Measurements from ENCODE around the gene RAB8A. TPM values are rescaled to one million over a fixed set of nuclear protein-coding genes. Genes with fewer than 3 reads are reported as not detected.
"Not testable (repeated sequence)": the region's sequence is repeated elsewhere in the genome, so short reads cannot be mapped to it uniquely, and the experiment has no call there.

The RAB8A gene
- total RNA-seq, 1 experiment from 2014 or later, result 59.3 TPM

DNA sequence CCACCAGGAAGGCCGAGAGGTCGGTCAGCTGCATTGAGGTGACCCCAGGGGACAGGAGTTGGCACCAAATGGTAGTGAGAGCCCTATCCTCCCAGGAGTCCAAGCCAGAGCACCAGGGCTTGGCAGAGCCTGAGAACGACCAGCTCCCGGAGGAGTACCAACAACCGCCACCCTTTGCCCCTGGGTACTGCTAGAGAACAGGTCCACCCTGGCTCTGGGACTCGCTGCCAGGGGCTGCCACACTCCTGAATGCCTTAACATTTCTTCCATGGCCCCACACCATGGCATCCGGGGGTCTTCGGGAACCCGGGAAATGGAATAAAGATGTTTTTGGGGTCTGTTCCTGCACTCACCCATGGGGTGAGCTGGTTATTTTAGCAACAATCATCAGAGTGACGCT, 45.9 kb downstream of the RAB8A start:
- no peaks in the 10 kb centered on the region for H3K27me3 ChIP-seq (ENCODE audit: control insufficient read depth, insufficient read depth, low read length)
- no peaks in the 10 kb centered on the region for H3K36me3 ChIP-seq (replicated peaks; ENCODE audit: control insufficient read depth, insufficient read depth, low read length)
- DNase-seq, result no peak
- H3K4me3 ChIP-seq (ENCODE audit: insufficient read depth, low read depth, low read length), result no peak overlapping the region

DNA sequence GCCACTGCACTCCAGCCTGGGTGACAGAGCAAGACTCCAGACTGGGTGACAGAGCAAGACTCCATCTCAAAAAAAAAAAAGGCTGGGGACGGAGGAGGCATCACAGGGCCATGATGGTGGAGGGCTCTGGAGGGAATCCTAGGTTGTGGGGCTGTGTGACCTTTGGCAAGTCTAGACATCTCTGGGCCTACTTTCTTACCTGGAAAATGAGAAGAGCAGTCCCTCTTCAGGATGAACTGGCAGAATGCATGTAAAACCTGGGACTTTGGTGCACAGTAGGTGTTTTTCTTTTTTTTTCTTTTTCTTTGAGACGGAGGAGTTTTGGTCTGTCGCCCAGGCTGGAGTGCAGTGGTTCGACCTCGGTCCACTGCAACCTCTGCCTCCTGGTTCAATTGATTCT, 48.0 kb downstream of the RAB8A start:
- DNase-seq, result no peak
- Histone ChIP-seq H3K4me3 (ENCODE audit: insufficient read depth, low read depth, low read length) (no peak overlapping the region), H3K27me3 (ENCODE audit: control insufficient read depth, insufficient read depth, low read length) (no peaks in the 10 kb centered on the region), H3K36me3 (replicated peaks; ENCODE audit: control insufficient read depth, insufficient read depth, low read length) (no peaks in the 10 kb centered on the region)

DNA sequence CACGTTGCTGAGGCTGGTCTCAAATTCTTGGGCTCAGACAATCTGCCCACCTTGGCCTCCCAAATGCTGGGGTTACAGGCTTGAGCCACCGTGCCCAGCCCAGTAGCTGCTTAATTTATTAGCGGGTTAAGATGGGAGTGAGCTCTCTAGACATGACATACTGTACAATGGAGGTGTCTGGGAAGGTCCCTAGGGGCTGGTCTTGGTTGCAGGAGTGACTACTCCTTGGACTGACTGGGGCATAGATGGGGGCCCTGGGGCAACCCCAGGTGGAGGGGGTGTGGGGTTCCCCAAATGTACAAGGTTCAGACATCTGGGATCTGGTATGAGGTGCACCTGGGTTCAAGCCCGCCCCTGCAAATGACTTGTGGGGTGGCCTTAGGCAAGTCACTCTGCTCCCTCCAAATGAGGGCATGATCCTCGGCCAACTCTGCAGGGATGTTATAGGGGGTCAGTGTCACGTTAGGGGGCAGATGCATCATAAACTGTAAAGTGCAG, 48.8 kb downstream of the RAB8A start:
- Histone ChIP-seq H3K27me3 (ENCODE audit: control insufficient read depth, insufficient read depth, low read length) (no peaks in the 10 kb centered on the region), H3K36me3 (replicated peaks; ENCODE audit: control insufficient read depth, insufficient read depth, low read length) (no peaks in the 10 kb centered on the region), H3K4me3 (ENCODE audit: insufficient read depth, low read depth, low read length) (no peak overlapping the region)
- DNase-seq, result no peak

DNA sequence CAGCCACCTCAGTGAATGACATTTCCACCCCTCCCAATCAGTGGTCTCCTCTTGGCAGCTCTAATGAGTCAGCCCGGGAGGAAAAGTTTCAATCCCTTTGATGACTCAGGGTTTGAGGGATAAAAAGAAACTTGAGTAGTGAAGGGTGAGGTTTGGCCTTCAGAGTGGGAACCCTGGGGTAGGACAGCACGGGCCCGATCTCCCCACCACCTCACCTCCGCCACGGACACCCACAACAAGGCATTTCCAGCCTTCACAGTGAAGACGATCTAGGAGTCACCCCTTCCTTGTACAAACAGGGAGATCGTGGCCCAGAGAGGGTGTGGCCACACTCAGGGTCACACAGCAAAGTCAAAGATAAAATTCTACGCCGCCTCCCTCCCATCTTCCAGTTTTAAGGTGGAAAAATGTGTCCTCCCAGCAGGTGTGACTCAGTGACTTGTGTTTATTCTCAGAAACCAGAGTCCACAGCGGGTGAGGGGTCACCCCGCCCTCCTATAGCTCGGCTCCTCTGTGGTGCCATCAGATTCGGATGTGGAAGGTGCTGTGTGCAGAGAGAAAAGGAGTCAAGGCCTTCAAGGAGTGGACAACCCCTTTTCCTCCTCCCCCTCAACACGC, 49.4 kb downstream of the RAB8A start:
- DNase-seq, result no peak
- no peaks in the 10 kb centered on the region for H3K36me3 ChIP-seq (replicated peaks; ENCODE audit: control insufficient read depth, insufficient read depth, low read length)
- H3K27me3 ChIP-seq (ENCODE audit: control insufficient read depth, insufficient read depth, low read length), result no peaks in the 10 kb centered on the region
- no peak overlapping the region for H3K4me3 ChIP-seq (ENCODE audit: insufficient read depth, low read depth, low read length)

DNA sequence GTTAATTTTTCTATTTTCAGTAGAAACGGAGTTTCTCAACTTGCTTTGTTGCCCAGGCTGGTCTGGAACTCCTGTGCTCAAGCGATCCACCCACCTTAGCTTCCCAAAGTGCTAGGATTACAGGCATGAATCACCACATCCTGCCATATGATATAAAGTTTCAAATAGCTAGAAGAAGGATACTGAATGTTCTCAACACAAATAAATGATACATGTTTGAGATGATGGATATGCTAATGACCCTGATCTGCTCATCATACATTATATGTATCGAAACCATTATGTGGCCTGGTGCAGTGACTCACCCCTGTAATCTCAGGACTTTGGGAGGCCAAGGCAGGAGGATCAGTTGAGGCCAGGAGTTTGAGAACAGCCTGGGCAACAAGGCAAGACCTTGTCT, 50.2 kb downstream of the RAB8A start:
- no peaks in the 10 kb centered on the region for H3K27me3 ChIP-seq (ENCODE audit: control insufficient read depth, insufficient read depth, low read length)
- H3K4me3 ChIP-seq (ENCODE audit: insufficient read depth, low read depth, low read length), result no peak overlapping the region
- no peak for DNase-seq
- no peaks in the 10 kb centered on the region for H3K36me3 ChIP-seq (replicated peaks; ENCODE audit: control insufficient read depth, insufficient read depth, low read length)

DNA sequence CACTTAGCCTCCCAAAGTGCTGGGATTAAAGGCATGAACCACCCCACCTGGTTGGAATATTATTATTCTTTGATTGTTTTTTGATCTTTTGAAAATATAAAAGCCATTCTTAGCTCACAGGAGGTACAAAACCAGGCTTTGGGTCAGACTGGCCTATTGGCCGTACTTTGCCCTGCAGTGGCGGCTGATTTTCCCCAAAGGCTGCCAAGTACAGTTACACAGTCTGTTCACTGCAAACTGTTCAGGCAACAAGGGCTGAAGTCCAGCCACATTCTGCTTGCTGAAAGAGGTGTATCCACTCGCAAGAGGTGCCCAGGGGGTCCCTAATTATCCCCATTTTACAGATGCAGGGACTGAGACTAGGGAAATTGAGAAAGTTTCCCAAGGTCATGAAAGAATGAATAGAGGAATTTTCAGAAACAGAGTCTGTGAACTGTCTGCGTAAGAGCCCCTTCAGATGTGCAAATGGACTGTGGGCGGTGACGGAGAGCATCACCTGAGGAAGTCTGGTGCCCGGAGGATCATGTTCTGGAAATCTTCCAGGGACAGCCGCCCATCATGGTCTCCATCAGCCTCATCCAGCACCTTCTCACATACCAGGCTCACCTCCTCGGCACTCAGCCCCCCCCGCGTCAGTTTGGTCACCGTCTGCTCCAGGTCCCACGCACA, 52.7 kb downstream of the RAB8A start:
- no peaks in the 10 kb centered on the region for H3K27me3 ChIP-seq (ENCODE audit: control insufficient read depth, insufficient read depth, low read length)
- H3K4me3 ChIP-seq (ENCODE audit: insufficient read depth, low read depth, low read length), result no peak overlapping the region
- no peak for DNase-seq
- H3K36me3 ChIP-seq (replicated peaks; ENCODE audit: control insufficient read depth, insufficient read depth, low read length), result no peaks in the 10 kb centered on the region

DNA sequence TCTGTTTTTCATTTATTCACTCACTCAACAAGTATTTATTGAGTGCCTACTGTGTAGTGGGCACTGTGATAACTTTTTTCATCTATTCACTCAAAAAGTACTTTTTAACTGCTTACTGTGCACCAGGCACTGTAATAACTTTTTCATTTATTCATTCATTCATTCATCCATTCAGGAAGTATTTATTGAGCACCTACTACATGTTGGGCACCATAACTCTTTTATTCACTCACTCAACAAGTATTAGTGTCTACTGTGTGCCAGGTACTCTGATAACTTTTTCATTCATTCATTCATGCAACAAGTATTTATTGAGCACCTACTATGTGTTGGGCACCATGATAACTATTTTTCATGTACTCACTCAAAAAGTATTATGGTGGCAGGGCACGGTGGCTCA, 54.7 kb downstream of the RAB8A start:
- Histone ChIP-seq H3K36me3 (replicated peaks; ENCODE audit: control insufficient read depth, insufficient read depth, low read length) (no peaks in the 10 kb centered on the region), H3K27me3 (ENCODE audit: control insufficient read depth, insufficient read depth, low read length) (no peaks in the 10 kb centered on the region), H3K4me3 (ENCODE audit: insufficient read depth, low read depth, low read length) (no peak overlapping the region)
- DNase-seq, result no peak

DNA sequence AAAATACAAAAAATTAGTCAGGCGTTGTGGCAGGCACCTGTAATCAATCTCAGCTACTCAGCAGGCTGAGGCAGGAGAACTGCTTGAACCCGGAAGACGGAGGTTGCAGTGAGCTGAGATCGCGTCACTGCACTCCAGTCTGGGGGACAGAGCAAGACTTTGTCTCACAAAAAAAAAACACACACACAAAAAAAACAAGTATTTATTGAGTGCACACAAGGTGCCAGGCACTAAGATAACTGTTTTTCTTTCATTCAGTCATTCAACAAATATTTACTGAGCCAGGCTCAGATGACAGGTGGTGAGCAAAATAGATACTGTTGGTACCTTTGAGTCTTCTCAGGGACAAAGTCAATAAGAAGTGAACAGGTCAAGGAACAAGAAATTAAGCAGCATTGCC, 55.4 kb downstream of the RAB8A start:
- Histone ChIP-seq H3K4me3 (ENCODE audit: insufficient read depth, low read depth, low read length) (no peak overlapping the region), H3K27me3 (ENCODE audit: control insufficient read depth, insufficient read depth, low read length) (no peaks in the 10 kb centered on the region), H3K36me3 (replicated peaks; ENCODE audit: control insufficient read depth, insufficient read depth, low read length) (no peaks in the 10 kb centered on the region)
- no peak for DNase-seq

DNA sequence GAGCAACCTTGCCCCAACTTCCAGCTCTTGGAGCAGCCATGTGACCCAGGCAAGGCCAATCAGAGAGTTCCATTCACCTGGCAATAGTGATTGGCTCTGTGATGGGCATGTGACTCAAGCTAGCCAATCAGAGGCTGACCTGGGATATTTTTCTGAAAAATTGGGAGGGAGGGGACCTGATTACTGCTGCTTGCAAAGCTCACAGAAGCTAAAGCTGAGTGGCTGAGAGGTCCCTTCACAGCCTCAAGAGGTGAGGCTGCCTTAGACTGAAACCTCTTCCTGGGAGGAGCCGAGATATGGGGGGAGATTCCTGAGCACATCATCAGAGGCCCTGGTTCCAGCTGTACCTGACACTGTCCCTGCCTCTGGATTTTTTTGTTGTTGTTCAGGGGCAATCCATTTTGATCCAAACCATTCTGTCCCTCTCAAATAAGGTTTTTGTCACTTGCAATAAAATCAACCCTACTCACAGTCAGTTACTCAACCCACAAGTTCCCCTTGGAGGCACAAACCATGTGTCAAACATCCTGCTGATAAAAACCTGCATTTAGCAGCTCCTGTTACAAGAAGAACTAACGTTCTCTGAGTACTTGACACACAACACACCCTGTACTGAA, 56.9 kb downstream of the RAB8A start:
- no peak for DNase-seq
- H3K4me3 ChIP-seq (ENCODE audit: insufficient read depth, low read depth, low read length), result no peak overlapping the region

DNA sequence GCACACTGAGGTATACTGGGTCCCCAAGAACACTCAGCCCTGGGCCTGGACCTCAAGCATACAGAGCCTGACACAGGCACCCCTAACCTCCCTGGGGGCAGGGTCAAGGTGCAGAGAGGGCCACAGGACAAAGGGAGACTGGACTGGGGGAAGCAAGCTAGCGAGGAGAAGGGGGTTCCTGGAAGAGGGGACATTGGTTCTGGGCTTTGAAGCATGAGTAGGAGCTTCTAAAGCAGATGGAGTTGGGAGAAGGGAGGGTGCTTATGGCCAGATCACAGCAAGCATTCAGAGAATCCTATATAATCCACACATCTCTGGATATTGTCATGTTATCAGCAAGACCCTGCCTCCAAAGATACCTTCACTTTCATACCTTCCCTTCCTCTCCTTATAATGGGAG, 58.4 kb downstream of the RAB8A start:
- H3K27me3 ChIP-seq (ENCODE audit: control insufficient read depth, insufficient read depth, low read length), result no peaks in the 10 kb centered on the region
- H3K36me3 ChIP-seq (replicated peaks; ENCODE audit: control insufficient read depth, insufficient read depth, low read length), result no peaks in the 10 kb centered on the region
- H3K4me3 ChIP-seq (ENCODE audit: insufficient read depth, low read depth, low read length), result no peak overlapping the region
- no peak for DNase-seq

More for the DNA sequence above, 56.9 kb downstream of the RAB8A start:
- H3K36me3 ChIP-seq (replicated peaks; ENCODE audit: control insufficient read depth, insufficient read depth, low read length), result no peaks in the 10 kb centered on the region
- no peaks in the 10 kb centered on the region for H3K27me3 ChIP-seq (ENCODE audit: control insufficient read depth, insufficient read depth, low read length)

DNA sequence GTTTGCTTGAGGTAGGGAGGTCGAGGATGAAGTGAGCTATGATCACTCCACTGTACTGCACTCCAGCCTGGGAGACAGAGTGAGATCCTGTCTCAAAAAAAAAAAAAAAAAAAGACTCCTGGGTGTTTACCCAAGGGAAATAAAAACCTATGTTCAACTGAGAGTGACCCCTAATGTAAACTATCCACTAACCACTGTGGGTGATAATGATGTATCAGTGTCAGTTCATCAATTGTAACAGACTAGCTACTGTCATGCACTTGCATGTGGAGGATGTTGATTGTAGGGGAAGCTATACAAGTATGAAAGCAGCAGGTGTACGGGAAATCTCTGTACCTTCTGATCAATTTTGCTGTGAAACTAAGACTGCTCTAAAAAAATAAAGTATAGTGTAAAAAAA, 64.3 kb downstream of the RAB8A start:
- no peak for DNase-seq
- no peak overlapping the region for H3K4me3 ChIP-seq (ENCODE audit: insufficient read depth, low read depth, low read length)

DNA sequence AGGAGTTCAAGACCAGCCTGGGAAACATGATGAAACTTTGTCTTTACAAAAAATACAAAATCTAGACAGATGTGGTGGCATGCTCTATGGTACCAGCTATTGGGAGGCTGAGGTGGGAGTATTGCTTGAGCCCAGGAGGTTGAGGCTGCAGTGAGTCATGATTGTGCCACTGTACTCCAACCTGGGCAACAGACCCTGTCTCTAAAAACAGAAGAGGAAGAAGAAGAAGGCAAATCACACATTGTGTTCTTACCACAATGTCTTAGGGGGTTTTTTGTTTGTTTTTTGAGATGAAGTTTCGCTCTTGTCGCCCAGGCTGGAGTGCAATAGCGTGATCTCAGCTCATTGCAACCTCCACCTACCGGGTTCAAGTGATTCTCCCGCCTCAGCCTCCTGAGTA, 67.2 kb downstream of the RAB8A start:
- not testable (repeated sequence) for H3K36me3 ChIP-seq (replicated peaks; ENCODE audit: control insufficient read depth, insufficient read depth, low read length); H3K27me3 ChIP-seq (ENCODE audit: control insufficient read depth, insufficient read depth, low read length); DNase-seq; H3K4me3 ChIP-seq (ENCODE audit: insufficient read depth, low read depth, low read length)

More for the DNA sequence above, 64.3 kb downstream of the RAB8A start:
- H3K36me3 ChIP-seq (replicated peaks; ENCODE audit: control insufficient read depth, insufficient read depth, low read length), result no peaks in the 10 kb centered on the region
- H3K27me3 ChIP-seq (ENCODE audit: control insufficient read depth, insufficient read depth, low read length), result no peaks in the 10 kb centered on the region

DNA sequence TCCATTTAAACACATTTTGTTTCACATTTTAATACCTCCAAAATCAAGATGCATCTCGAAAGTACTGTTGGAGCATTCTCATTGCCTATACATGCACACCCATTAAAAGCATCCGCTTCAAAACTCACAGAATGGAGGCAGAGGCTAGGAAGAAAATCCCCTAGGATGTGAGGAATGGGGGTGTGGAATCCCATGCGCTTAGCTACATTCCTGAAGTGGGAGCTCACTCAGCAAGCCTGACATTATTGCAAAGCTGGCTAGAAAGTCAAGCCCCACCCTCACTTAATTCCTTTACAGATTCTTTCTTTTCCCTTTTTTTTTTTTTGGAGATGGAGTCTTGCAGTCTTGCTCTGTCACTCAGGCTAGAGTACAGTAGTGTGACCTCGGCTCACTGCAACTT, 68.9 kb downstream of the RAB8A start:
- H3K4me3 ChIP-seq (ENCODE audit: insufficient read depth, low read depth, low read length), result no peak overlapping the region

More for the DNA sequence above, 68.9 kb downstream of the RAB8A start:
- DNase-seq, result no peak
- H3K27me3 ChIP-seq (ENCODE audit: control insufficient read depth, insufficient read depth, low read length), result no peaks in the 10 kb centered on the region
- no peaks in the 10 kb centered on the region for H3K36me3 ChIP-seq (replicated peaks; ENCODE audit: control insufficient read depth, insufficient read depth, low read length)
